Thyroid gland (tissue), 4 donors: ENCODE data around the gene PARL. TPM values are rescaled to one million over a fixed set of nuclear protein-coding genes. Genes with fewer than 3 reads are reported as not detected.

Source experiments
- DNase-seq, 2 donors: peaks; one replicate each; pipeline ENCODE4 v3.0.0-alpha.2; 2019
- H3K27ac ChIP-seq, 3 donors: fragments of 200-600 bp; sonication (generic); 1 replicate in 2 of 3; 2 replicates in 1 of 3; pipeline ENCODE4 v1.5.1; 2016 to 2019; ENCODE audit warnings: mild to moderate bottlenecking in 1 of 3, moderate library complexity in 1 of 3
- H3K27me3 ChIP-seq: fragments of 200-600 bp; sonication (generic); one replicate; pipeline ENCODE4 v1.5.1; 2019
- H3K36me3 ChIP-seq, 2 donors: fragments of 200-600 bp; sonication (generic); one replicate each; pipeline ENCODE4 v1.5.1; 2016 to 2019
- H3K4me1 ChIP-seq, 2 donors: fragments of 200-600 bp; sonication (generic); one replicate each; pipeline ENCODE4 v1.5.1; 2017 to 2019
- H3K4me3 ChIP-seq, 3 donors: fragments of 200-600 bp; sonication (generic); replicated peaks in 1 of 3; 1 replicate in 2 of 3; 2 replicates in 1 of 3; pipeline ENCODE4 v1.5.1; 2016; ENCODE audit warnings: mild to moderate bottlenecking in 1 of 3
- H3K9me3 ChIP-seq: fragments of 200-600 bp; sonication (generic); one replicate; pipeline ENCODE4 v1.5.1; 2017
- POLR2A ChIP-seq, 2 donors: fragments of 450-650 bp; IDR thresholded peaks; one replicate each; pipeline ENCODE4 v1.6.1; 2017; ENCODE audit warnings: antibody characterized with exemption in 2 of 2, mild to moderate bottlenecking in 2 of 2, moderate library complexity in 1 of 2
- WGBS, 2 donors: methylation state at CpG; one replicate each; pipeline ENCODE4 v1.1.5; 2017; 5-methylcytosine and 5-hydroxymethylcytosine counted together
- intact Hi-C: fragments of 100-400 bp; cut with DNase I; formaldehyde crosslinking; loops from one replicate; pipeline ENCODE4 v1.15.1; 2023
- total RNA-seq, 4 donors: library from RNA; depleted of rRNA; stranded (reverse); fragments of >200 nt; gene quantifications; one replicate each; pipeline ENCODE4 v1.2.3, GENCODE V29; 2016
- TF ChIP-seq, protein P1 (sequence below), 6 experiments: fragments of 200-600 bp in 3 of 6; fragments of 450-650 bp in 3 of 6; sonication (generic) in 3 of 6; IDR thresholded peaks; one replicate each; pipeline ENCODE4 v1.5.1; 2016 to 2019; ENCODE audit warnings: antibody characterized with exemption in 6 of 6, mild to moderate bottlenecking in 2 of 6, inconsistent platforms in 1 of 6, moderate library complexity in 1 of 6

The PARL gene
- total RNA-seq, 4 donors from 2014 or later, result 33.8 to 52.0 (median 42.6) TPM

GRCh38 chr3:183918178-183918577 lies 33.5 kb upstream of the PARL start:
- H3K9me3 ChIP-seq, result no peaks in the 10 kb centered on the region
- intact Hi-C loops, result no loop called here
- H3K4me1 ChIP-seq, result no peaks in the 10 kb centered on the region
- TF ChIP-seq POLR2A (IDR thresholded peaks at IDR 0.05), result no peak
- TF ChIP-seq, protein P1, sequence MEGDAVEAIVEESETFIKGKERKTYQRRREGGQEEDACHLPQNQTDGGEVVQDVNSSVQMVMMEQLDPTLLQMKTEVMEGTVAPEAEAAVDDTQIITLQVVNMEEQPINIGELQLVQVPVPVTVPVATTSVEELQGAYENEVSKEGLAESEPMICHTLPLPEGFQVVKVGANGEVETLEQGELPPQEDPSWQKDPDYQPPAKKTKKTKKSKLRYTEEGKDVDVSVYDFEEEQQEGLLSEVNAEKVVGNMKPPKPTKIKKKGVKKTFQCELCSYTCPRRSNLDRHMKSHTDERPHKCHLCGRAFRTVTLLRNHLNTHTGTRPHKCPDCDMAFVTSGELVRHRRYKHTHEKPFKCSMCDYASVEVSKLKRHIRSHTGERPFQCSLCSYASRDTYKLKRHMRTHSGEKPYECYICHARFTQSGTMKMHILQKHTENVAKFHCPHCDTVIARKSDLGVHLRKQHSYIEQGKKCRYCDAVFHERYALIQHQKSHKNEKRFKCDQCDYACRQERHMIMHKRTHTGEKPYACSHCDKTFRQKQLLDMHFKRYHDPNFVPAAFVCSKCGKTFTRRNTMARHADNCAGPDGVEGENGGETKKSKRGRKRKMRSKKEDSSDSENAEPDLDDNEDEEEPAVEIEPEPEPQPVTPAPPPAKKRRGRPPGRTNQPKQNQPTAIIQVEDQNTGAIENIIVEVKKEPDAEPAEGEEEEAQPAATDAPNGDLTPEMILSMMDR (IDR thresholded peaks at IDR 0.05), result no peak
- no peaks in the 10 kb centered on the region for H3K27me3 ChIP-seq
- H3K4me3 ChIP-seq, result no peak overlapping the region
- 82 to 92% methylated on average over 2 of the region's 2 CpGs for WGBS, 2 donors
- no peak for DNase-seq
- no peak overlapping the region for H3K27ac ChIP-seq
- no peaks in the 10 kb centered on the region for H3K36me3 ChIP-seq

- WGBS, 2 donors, result 58 to 72% methylated on average over 4 of the region's 4 CpGs
- TF ChIP-seq, protein P1 (IDR thresholded peaks at IDR 0.05), result no peak
- TF ChIP-seq POLR2A (IDR thresholded peaks at IDR 0.05), result no peak
- peak; percentile 41 to 78 for DNase-seq
- Histone ChIP-seq H3K27me3 (no peaks in the 10 kb centered on the region), H3K4me1 (no peaks in the 10 kb centered on the region), H3K4me3 (no peak overlapping the region), H3K27ac (no peak overlapping the region), H3K36me3 (no peaks in the 10 kb centered on the region), H3K9me3 (no peaks in the 10 kb centered on the region)
- intact Hi-C loops, result no loop called here
Measured at GRCh38 chr3:183917776-183918175, 33.1 kb upstream of the PARL start.

GRCh38 chr3:183914856-183915255 lies 30.2 kb upstream of the PARL start:
- Histone ChIP-seq H3K27me3 (no peaks in the 10 kb centered on the region), H3K27ac (no peak overlapping the region), H3K9me3 (no peaks in the 10 kb centered on the region), H3K36me3 (no peaks in the 10 kb centered on the region), H3K4me3 (no peak overlapping the region), H3K4me1 (no peaks in the 10 kb centered on the region)
- intact Hi-C loops, result no loop called here
- DNase-seq, result no peak
- TF ChIP-seq, protein P1 (IDR thresholded peaks at IDR 0.05), result no peak
- no peak for TF ChIP-seq POLR2A (IDR thresholded peaks at IDR 0.05)
- WGBS, 2 donors, result 83 to 86% methylated on average over 5 of the region's 5 CpGs

- H3K36me3 ChIP-seq, result no peaks in the 10 kb centered on the region
- intact Hi-C loops, result no loop called here
- WGBS, 2 donors, result 69 to 93% methylated on average over 6 to 9 of the region's 9 CpGs
- no peak for DNase-seq
- H3K27ac ChIP-seq, result no peak overlapping the region
- no peaks in the 10 kb centered on the region for H3K9me3 ChIP-seq
- no peak for TF ChIP-seq POLR2A (IDR thresholded peaks at IDR 0.05)
- TF ChIP-seq, protein P1 (IDR thresholded peaks at IDR 0.05), result no peak
- H3K4me1 ChIP-seq, result no peaks in the 10 kb centered on the region
- H3K27me3 ChIP-seq, result no peaks in the 10 kb centered on the region
- H3K4me3 ChIP-seq, result no peak overlapping the region
Measured at GRCh38 chr3:183913580-183913920, 28.9 kb upstream of the PARL start.

DNA sequence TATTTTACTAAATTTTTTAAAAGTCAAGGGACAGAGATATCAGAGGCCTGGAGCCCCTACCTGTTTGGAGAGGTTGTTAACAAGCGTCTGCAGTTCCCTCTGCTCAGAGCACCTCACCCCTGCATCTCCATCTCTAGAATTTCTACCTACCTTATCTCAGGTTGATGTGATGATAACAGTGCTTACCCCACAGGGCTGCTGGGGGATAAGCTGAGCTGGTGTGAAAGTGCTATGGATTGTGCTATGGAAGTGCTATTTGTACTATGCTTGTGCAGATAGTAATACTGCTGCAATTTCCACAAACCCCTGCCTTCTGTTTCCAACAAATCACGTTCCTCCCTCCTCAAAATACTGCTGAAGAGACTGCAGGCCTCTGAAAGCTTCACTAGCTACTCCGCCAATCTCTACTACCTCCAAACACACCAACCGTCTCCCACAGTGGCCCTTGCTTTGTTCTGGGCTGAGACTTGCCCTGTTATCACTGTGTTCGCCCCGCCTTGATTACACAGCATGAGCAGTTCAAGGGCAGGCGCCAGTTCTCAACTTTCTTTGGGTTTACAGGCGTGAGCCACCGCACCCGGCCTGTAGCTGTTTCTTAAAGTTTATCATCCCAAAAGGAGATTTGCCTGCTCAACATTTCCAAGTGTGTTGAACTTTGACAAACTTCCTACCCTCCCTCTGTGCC lies 28.4 kb upstream of the PARL start:
- Histone ChIP-seq H3K4me3 (no peak overlapping the region), H3K4me1 (no peaks in the 10 kb centered on the region), H3K9me3 (no peaks in the 10 kb centered on the region), H3K36me3 (no peaks in the 10 kb centered on the region), H3K27ac (no peak overlapping the region), H3K27me3 (no peaks in the 10 kb centered on the region)
- intact Hi-C loops, result no loop called here
- DNase-seq, result no peak
- WGBS, 2 donors, result 89 to 91% methylated on average over 10 of the region's 10 CpGs
- no peak for TF ChIP-seq POLR2A (IDR thresholded peaks at IDR 0.05)
- TF ChIP-seq, protein P1 (IDR thresholded peaks at IDR 0.05), result no peak
